ENCODE measurements around the gene EEF1A2.

DNA sequence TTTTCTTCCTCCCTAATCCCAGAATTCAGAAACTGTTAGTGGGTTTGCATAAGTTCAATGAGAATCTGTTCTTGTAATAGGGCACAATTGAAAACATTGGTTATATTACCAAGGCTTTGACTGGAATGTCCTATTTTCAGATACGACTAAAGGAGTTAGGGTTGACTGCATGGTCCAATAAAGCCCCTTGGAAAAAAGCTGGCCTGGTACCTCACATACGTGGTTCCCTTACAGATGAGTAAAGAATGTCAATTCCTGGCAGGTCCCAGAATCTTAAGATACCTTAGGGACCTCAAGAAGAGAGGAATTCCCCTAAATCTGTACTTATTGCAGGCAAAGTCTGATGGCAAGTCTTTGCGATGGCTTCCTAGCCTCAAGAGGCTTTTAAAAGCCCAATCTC lies 26.3 kb upstream of the EEF1A2 start:
- TF ChIP-seq, protein P1, sequence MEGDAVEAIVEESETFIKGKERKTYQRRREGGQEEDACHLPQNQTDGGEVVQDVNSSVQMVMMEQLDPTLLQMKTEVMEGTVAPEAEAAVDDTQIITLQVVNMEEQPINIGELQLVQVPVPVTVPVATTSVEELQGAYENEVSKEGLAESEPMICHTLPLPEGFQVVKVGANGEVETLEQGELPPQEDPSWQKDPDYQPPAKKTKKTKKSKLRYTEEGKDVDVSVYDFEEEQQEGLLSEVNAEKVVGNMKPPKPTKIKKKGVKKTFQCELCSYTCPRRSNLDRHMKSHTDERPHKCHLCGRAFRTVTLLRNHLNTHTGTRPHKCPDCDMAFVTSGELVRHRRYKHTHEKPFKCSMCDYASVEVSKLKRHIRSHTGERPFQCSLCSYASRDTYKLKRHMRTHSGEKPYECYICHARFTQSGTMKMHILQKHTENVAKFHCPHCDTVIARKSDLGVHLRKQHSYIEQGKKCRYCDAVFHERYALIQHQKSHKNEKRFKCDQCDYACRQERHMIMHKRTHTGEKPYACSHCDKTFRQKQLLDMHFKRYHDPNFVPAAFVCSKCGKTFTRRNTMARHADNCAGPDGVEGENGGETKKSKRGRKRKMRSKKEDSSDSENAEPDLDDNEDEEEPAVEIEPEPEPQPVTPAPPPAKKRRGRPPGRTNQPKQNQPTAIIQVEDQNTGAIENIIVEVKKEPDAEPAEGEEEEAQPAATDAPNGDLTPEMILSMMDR (IDR thresholded peaks at IDR 0.05; ENCODE audit: borderline replicate concordance, extremely low read depth, low read length, poor library complexity, severe bottlenecking), result no peak
- TF ChIP-seq EZH2 (IDR thresholded peaks at IDR 0.05; ENCODE audit: borderline replicate concordance, low read depth, low read length, severe bottlenecking), result no peak

Measured in DND-41 (cell line).